Keratinocyte (primary cell): Measurements from ENCODE around the gene TAC3. TPM values are rescaled to one million over a fixed set of nuclear protein-coding genes. Genes with fewer than 3 reads are reported as not detected.

Source experiments
- DNase-seq: peaks from one replicate; pipeline ENCODE4 v3.0.0-alpha.2; 2011; ENCODE audit warnings: low read depth, missing footprints, low spot score
- FAIRE-seq: peaks from 2 replicates; lab custom pipeline; 2011; peaks lifted over from hg19 to GRCh38; lab: Jason Lieb, UNC
- H2AFZ ChIP-seq: 2 replicates; pipeline ENCODE4 v1.6.0; 2012; ENCODE audit warnings: low read length, control low read depth, inconsistent platforms; ENCODE audit not compliant: control insufficient read depth
- H3K27ac ChIP-seq: 2 replicates; pipeline ENCODE4 v1.5.1; 2011; ENCODE audit warnings: low read length; ENCODE audit not compliant: control insufficient read depth, insufficient read depth
- H3K27me3 ChIP-seq: 3 replicates; pipeline ENCODE4 v1.6.0; 2011; ENCODE audit warnings: low read length; ENCODE audit not compliant: control insufficient read depth, insufficient read depth; ENCODE audit errors: extremely low read depth
- H3K36me3 ChIP-seq, 2 experiments: 2 replicates in 1 of 2; 3 replicates in 1 of 2; pipeline ENCODE4 v1.5.1; 2011; ENCODE audit warnings: low read length in 2 of 2, mild to moderate bottlenecking in 1 of 2; ENCODE audit not compliant: control insufficient read depth in 2 of 2, insufficient read depth in 2 of 2; ENCODE audit errors: extremely low read depth in 1 of 2
- H3K4me1 ChIP-seq: 3 replicates; pipeline ENCODE4 v1.5.1; 2011; ENCODE audit warnings: low read length; ENCODE audit not compliant: control insufficient read depth, insufficient read depth; ENCODE audit errors: extremely low read depth
- H3K4me2 ChIP-seq: 3 replicates; pipeline ENCODE4 v1.6.0; 2011; ENCODE audit warnings: low read depth, low read length; ENCODE audit not compliant: control insufficient read depth, insufficient read depth; ENCODE audit errors: extremely low read depth
- H3K4me3 ChIP-seq, 3 experiments: fragments of 200-600 bp in 1 of 3; sonication (generic) in 1 of 3; 2 replicates in 2 of 3; 3 replicates in 1 of 3; pipeline ENCODE4 v1.5.1; 2011 to 2016; ENCODE audit warnings: low read length in 3 of 3, mild to moderate bottlenecking in 3 of 3, control low read depth in 2 of 3, inconsistent platforms in 1 of 3, low read depth in 1 of 3, mixed read lengths in 1 of 3, mixed run types in 1 of 3, moderate library complexity in 1 of 3; ENCODE audit not compliant: control insufficient read depth in 2 of 3, insufficient read depth in 2 of 3; ENCODE audit errors: extremely low read depth in 1 of 3
- H3K79me2 ChIP-seq: 2 replicates; pipeline ENCODE4 v1.6.0; 2012; ENCODE audit warnings: low read length; ENCODE audit not compliant: control insufficient read depth, insufficient read depth
- H3K9ac ChIP-seq: 3 replicates; pipeline ENCODE4 v1.6.0; 2011; ENCODE audit warnings: low read length; ENCODE audit not compliant: control insufficient read depth, insufficient read depth; ENCODE audit errors: extremely low read depth
- H3K9me1 ChIP-seq: 3 replicates; pipeline ENCODE4 v1.6.0; 2011; ENCODE audit warnings: low read length; ENCODE audit not compliant: control insufficient read depth, insufficient read depth; ENCODE audit errors: extremely low read depth
- H3K9me3 ChIP-seq: 2 replicates; pipeline ENCODE4 v1.5.1; 2012; ENCODE audit warnings: low read depth, low read length; ENCODE audit not compliant: control insufficient read depth
- H4K20me1 ChIP-seq: 3 replicates; pipeline ENCODE4 v1.6.0; 2011; ENCODE audit warnings: low read length; ENCODE audit not compliant: control insufficient read depth, insufficient read depth; ENCODE audit errors: extremely low read depth
- EZH2 ChIP-seq: IDR thresholded peaks from one replicate; pipeline ENCODE4 v1.6.1; 2012; ENCODE audit warnings: inconsistent platforms, mild to moderate bottlenecking, low read length, moderate library complexity
- dilution Hi-C: fragments of 300-500 bp; cut with MboI; formaldehyde crosslinking; loops from one replicate; pipeline ENCODE4 v1.7.0; 2020; ENCODE audit warnings: low sequenced_read_pairs; ENCODE audit not compliant: extremely low pct_ligation_motif_present
- polyA plus RNA-seq, 5 experiments: library from polyadenylated mRNA; depleted of rRNA in 3 of 5; stranded (reverse) in 3 of 5; stranded (forward) in 1 of 5; unstranded in 1 of 5; fragments of >200 nt; gene quantifications; 1 replicate in 1 of 5; 2 replicates in 3 of 5; 3 replicates in 1 of 5; pipeline versions ENCODE4 v1.2.1 to v1.2.3, GENCODE V29; 2011 to 2012; ENCODE audit warnings: missing spikeins in 2 of 5, low read depth in 1 of 5, low replicate concordance in 1 of 5
- TF ChIP-seq, protein P1 (sequence below), 3 experiments: IDR thresholded peaks in 1 of 3; conservative IDR thresholded peaks in 1 of 3; optimal IDR thresholded peaks in 1 of 3; 2 replicates in 2 of 3; 3 replicates in 1 of 3; pipeline versions ENCODE3 to v1.5.1; 2011; ENCODE audit warnings: low read length in 3 of 3, mild to moderate bottlenecking in 3 of 3, moderate library complexity in 2 of 3, control low read depth in 1 of 3, inconsistent platforms in 1 of 3; ENCODE audit not compliant: insufficient read depth in 2 of 3; ENCODE audit errors: extremely low read depth in 1 of 3

TAC3 gene
- polyA plus RNA-seq, 1 donor (not counting 4 experiments of a cell fraction or from before 2014, with no cell fraction given): not detected

DNA sequence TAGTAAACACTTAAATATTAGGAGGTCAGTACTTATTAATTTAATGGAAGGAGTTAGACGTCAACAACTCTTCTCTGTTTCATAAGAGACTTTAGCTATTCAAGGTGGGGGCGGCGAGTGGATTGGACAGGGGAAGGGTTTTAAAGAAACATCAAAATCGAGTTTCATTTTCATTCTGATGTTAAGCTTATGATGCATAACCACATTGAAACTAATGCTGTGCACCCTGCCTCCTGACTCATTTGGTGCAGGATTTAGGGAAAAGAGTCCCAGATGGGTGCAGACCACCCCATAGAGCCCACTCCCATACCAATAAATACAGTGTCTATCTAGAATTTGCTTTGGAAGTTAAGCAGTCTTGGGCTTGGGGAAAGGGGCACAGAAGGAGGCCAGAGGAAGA, 17.3 kb downstream of the TAC3 start:
- dilution Hi-C loops: no loop called here
- TF ChIP-seq EZH2: no peak
- TF ChIP-seq, protein P1, sequence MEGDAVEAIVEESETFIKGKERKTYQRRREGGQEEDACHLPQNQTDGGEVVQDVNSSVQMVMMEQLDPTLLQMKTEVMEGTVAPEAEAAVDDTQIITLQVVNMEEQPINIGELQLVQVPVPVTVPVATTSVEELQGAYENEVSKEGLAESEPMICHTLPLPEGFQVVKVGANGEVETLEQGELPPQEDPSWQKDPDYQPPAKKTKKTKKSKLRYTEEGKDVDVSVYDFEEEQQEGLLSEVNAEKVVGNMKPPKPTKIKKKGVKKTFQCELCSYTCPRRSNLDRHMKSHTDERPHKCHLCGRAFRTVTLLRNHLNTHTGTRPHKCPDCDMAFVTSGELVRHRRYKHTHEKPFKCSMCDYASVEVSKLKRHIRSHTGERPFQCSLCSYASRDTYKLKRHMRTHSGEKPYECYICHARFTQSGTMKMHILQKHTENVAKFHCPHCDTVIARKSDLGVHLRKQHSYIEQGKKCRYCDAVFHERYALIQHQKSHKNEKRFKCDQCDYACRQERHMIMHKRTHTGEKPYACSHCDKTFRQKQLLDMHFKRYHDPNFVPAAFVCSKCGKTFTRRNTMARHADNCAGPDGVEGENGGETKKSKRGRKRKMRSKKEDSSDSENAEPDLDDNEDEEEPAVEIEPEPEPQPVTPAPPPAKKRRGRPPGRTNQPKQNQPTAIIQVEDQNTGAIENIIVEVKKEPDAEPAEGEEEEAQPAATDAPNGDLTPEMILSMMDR (optimal IDR thresholded peaks at IDR 0.05 in 1 of 3, IDR thresholded peaks at IDR 0.05 in 1 of 3, conservative IDR thresholded peaks at IDR 0.05 in 1 of 3; ENCODE audit: extremely low read depth in 1 of 3, insufficient read depth in 2 of 3, low read length in 3 of 3): no peak

DNA sequence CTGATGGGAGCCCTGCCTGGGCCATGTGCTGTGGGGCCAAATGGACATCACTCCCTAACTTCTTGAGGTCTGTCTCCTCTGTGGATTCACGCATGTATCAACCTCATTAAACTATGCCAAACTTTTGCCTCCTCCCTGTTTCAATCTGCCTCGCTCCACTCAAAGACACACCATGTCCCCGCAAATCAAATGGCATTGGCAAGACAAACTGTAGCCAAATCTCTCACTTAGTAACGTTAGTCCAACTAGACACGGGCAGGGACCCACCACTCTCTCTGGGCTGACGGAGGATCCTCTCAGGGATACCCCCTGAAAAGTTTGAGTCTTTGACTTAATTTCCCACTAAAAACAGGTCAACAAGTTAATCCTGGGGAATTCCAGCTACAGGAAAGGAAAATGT, 18.0 kb downstream of the TAC3 start:
- Histone ChIP-seq H3K36me3 (peaks cover 11 to 14% of the 10 kb centered on the region in 2 experiments), H3K9me1 (no peaks in the 10 kb centered on the region), H3K27ac (no peak overlapping the region), H2AFZ (no peak overlapping the region), H3K4me3 (no peak overlapping the region), H3K9me3 (no peaks in the 10 kb centered on the region), H3K4me1 (no peaks in the 10 kb centered on the region), H4K20me1 (no peaks in the 10 kb centered on the region), H3K79me2 (peaks cover 6% of the 10 kb centered on the region), H3K27me3 (no peaks in the 10 kb centered on the region), H3K4me2 (no peak overlapping the region), H3K9ac (no peak overlapping the region)
- TF ChIP-seq EZH2: no peak
- TF ChIP-seq, protein P1 (optimal IDR thresholded peaks at IDR 0.05 in 1 of 3, IDR thresholded peaks at IDR 0.05 in 1 of 3, conservative IDR thresholded peaks at IDR 0.05 in 1 of 3; ENCODE audit: extremely low read depth in 1 of 3, insufficient read depth in 2 of 3, low read length in 3 of 3): no peak
- DNase-seq (no peak), FAIRE-seq (no peak)
- dilution Hi-C loops: no loop called here

More for the DNA sequence above, 17.3 kb downstream of the TAC3 start:
- Histone ChIP-seq H4K20me1 (no peaks in the 10 kb centered on the region), H3K4me2 (no peak overlapping the region), H3K36me3 (peaks cover 15 to 21% of the 10 kb centered on the region in 2 experiments), H3K4me3 (no peak overlapping the region), H3K4me1 (no peaks in the 10 kb centered on the region), H3K27ac (no peak overlapping the region), H3K79me2 (peaks cover 8% of the 10 kb centered on the region), H3K9ac (no peak overlapping the region), H2AFZ (no peak overlapping the region), H3K9me1 (no peaks in the 10 kb centered on the region), H3K9me3 (no peaks in the 10 kb centered on the region), H3K27me3 (no peaks in the 10 kb centered on the region)
- FAIRE-seq (no peak), DNase-seq (no peak)
